Neural crest cell (in vitro differentiated cells): Measurements from ENCODE around the gene TSPEAR. TPM values are rescaled to one million over a fixed set of nuclear protein-coding genes. Genes with fewer than 3 reads are reported as not detected.

Source experiments
- DNase-seq: peaks from one replicate; pipeline ENCODE4 v3.0.0; 2021; ENCODE audit warnings: low read depth, mixed read lengths, low spot score
- H3K27ac Mint-ChIP-seq: one replicate; pipeline ENCODE4 v1.8.0; 2021; ENCODE audit warnings: mild to moderate bottlenecking, mixed read lengths; ENCODE audit not compliant: unreplicated experiment
- H3K27me3 Mint-ChIP-seq: 2 replicates; pipeline ENCODE4 v1.8.0; 2021; ENCODE audit warnings: low read depth, mild to moderate bottlenecking, mixed read lengths
- H3K36me3 Mint-ChIP-seq: 2 replicates; pipeline ENCODE4 v1.8.0; 2021; ENCODE audit warnings: low read depth, mild to moderate bottlenecking, mixed read lengths
- H3K4me1 Mint-ChIP-seq: 2 replicates; pipeline ENCODE4 v1.8.0; 2021; ENCODE audit warnings: mixed read lengths
- H3K4me3 Mint-ChIP-seq: one replicate; pipeline ENCODE4 v1.8.0; 2021; ENCODE audit warnings: mild to moderate bottlenecking, mixed read lengths
- H3K9me3 Mint-ChIP-seq: 2 replicates; pipeline ENCODE4 v1.8.0; 2021; ENCODE audit warnings: mixed read lengths
- CTCF ChIP-seq: fragments of 200-600 bp; sonication (generic); conservative IDR thresholded peaks from 2 replicates; pipeline ENCODE4 v1.5.0; 2021; ENCODE audit warnings: antibody characterized with exemption, mild to moderate bottlenecking
- total RNA-seq: library from RNA; stranded (reverse); gene quantifications from 2 replicates; pipeline ENCODE4 v1.2.1, GENCODE V29; 2021

Gene TSPEAR
- total RNA-seq, 1 donor from 2014 or later: not detected

- H3K36me3 Mint-ChIP-seq: no peaks in the 10 kb centered on the region
- no peak overlapping the region for H3K27ac Mint-ChIP-seq
- H3K4me3 Mint-ChIP-seq: no peak overlapping the region
- DNase-seq: no peak
- no peaks in the 10 kb centered on the region for H3K9me3 Mint-ChIP-seq
- H3K4me1 Mint-ChIP-seq: peaks cover 10% of the 10 kb centered on the region
- H3K27me3 Mint-ChIP-seq: peaks cover 23% of the 10 kb centered on the region
- no peak for TF ChIP-seq CTCF
These were observed 13.6 kb upstream of the TSPEAR start for GRCh38 chr21:44724926-44725325.

- Mint-ChIP-seq H3K36me3 (no peaks in the 10 kb centered on the region), H3K27me3 (peaks cover 28% of the 10 kb centered on the region), H3K27ac (no peak overlapping the region), H3K4me3 (no peak overlapping the region), H3K9me3 (no peaks in the 10 kb centered on the region), H3K4me1 (peaks cover 10% of the 10 kb centered on the region)
- DNase-seq: no peak
- no peak for TF ChIP-seq CTCF
These were observed 12.8 kb upstream of the TSPEAR start for GRCh38 chr21:44724196-44724595.

GRCh38 chr21:44723177-44724131 lies 12.1 kb upstream of the TSPEAR start:
- Mint-ChIP-seq H3K4me1 (peaks cover 12% of the 10 kb centered on the region), H3K27me3 (peaks cover 35% of the 10 kb centered on the region), H3K36me3 (no peaks in the 10 kb centered on the region), H3K27ac (peak overlapping the region; percentile 91), H3K9me3 (no peaks in the 10 kb centered on the region), H3K4me3 (peak overlapping the region; percentile 70)
- no peak for TF ChIP-seq CTCF
- no peak for DNase-seq

GRCh38 chr21:44722731-44723130 lies 11.4 kb upstream of the TSPEAR start:
- Mint-ChIP-seq H3K36me3 (no peaks in the 10 kb centered on the region), H3K9me3 (no peaks in the 10 kb centered on the region), H3K4me3 (no peak overlapping the region), H3K27ac (no peak overlapping the region), H3K27me3 (peaks cover 42% of the 10 kb centered on the region), H3K4me1 (peaks cover 16% of the 10 kb centered on the region)
- TF ChIP-seq CTCF: no peak
- no peak for DNase-seq

GRCh38 chr21:44720170-44720569 lies 8.8 kb upstream of the TSPEAR start:
- TF ChIP-seq CTCF: no peak
- Mint-ChIP-seq H3K36me3 (no peaks in the 10 kb centered on the region), H3K27me3 (peaks cover 53% of the 10 kb centered on the region), H3K9me3 (no peaks in the 10 kb centered on the region), H3K27ac (no peak overlapping the region), H3K4me1 (peaks cover 16% of the 10 kb centered on the region), H3K4me3 (no peak overlapping the region)
- DNase-seq: no peak
